PFSK-1 (cell line): Measurements from ENCODE around the gene ARAP1.

Source experiments
- REST ChIP-seq, 2 experiments: IDR thresholded peaks; 2 replicates each; pipeline versions ENCODE4 v1.6.1 to v1.8.0; 2011 to 2012; ENCODE audit warnings: low read depth in 2 of 2, low read length in 2 of 2, control low read depth in 1 of 2, inconsistent platforms in 1 of 2, mild to moderate bottlenecking in 1 of 2, moderate library complexity in 1 of 2; ENCODE audit not compliant: insufficient read depth in 1 of 2
- SIN3A ChIP-seq: IDR thresholded peaks from 2 replicates; pipeline ENCODE4 v1.6.1; 2012; ENCODE audit warnings: mild to moderate bottlenecking, low read length, moderate library complexity, borderline replicate concordance; ENCODE audit not compliant: insufficient read depth

- TF ChIP-seq SIN3A, result no peak
- TF ChIP-seq REST (IDR thresholded peaks at IDR 0.05; ENCODE audit: insufficient read depth in 1 of 2, low read depth in 2 of 2, low read length in 2 of 2), result no peak
Observed at GRCh38 chr11:72743321-72744221, 8.6 kb downstream of the ARAP1 start.
